ENCODE results near the gene STT3B. TPM values are rescaled to one million over a fixed set of nuclear protein-coding genes. Genes with fewer than 3 reads are reported as not detected.

STT3B gene
- total RNA-seq, 2 experiments from 2014 or later, result 113 to 115 TPM

DNA sequence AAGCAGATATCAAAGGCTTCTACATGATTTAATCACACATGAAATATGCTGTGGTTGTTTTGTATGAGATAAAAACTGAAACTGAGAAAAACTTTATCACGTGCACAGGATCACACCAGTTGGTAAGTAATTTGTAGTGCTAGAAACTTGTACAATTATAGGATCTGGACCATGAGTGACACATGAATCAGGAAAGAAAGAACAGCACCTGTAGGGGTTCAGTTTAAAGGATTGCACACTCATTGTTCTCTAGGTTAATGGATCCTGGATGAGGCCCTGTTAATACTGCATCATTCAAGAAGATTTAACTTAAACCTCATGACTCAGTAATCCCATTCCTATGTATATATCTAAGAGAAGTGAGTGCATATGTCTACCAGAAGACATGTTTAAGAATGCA, 87.9 kb downstream of the STT3B start:
- H3K27ac Mint-ChIP-seq, result no peak overlapping the region
- peaks cover 31% of the 10 kb centered on the region for H3K36me3 Mint-ChIP-seq
- peaks cover 21% of the 10 kb centered on the region for H3K4me1 Mint-ChIP-seq
- DNase-seq, result no peak
- H3K4me3 Mint-ChIP-seq, result no peak overlapping the region
- no peaks in the 10 kb centered on the region for H3K27me3 Mint-ChIP-seq
- no peaks in the 10 kb centered on the region for H3K9me3 Mint-ChIP-seq

DNA sequence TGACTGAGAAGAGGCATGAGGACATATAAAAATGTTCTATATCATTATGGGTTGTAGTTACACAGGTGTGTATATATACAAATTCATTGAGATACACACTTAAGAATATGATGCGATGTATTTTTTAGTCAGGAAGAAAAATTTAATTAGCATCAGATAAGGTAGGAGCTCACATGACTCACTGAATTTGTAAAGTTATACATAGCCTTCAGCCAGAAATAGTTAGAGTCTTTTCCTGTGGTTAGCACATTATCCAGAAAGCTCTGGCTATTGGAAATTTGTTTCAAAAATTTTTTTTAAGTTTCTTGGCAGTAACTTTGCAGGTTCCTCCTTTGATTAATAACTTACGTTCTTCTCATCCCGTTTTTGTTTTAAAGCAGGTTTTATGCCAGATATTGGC, 88.6 kb downstream of the STT3B start:
- Mint-ChIP-seq H3K9me3 (no peaks in the 10 kb centered on the region), H3K27ac (no peak overlapping the region), H3K4me3 (no peak overlapping the region), H3K27me3 (no peaks in the 10 kb centered on the region), H3K36me3 (peaks cover 35% of the 10 kb centered on the region), H3K4me1 (peaks cover 17% of the 10 kb centered on the region)
- no peak for DNase-seq

- peaks cover 45% of the 10 kb centered on the region for H3K36me3 Mint-ChIP-seq
- no peak overlapping the region for H3K27ac Mint-ChIP-seq
- no peaks in the 10 kb centered on the region for H3K27me3 Mint-ChIP-seq
- peaks cover 22% of the 10 kb centered on the region for H3K4me1 Mint-ChIP-seq
- no peaks in the 10 kb centered on the region for H3K9me3 Mint-ChIP-seq
- no peak for DNase-seq
- no peak overlapping the region for H3K4me3 Mint-ChIP-seq
These were observed 90.0 kb downstream of the STT3B start for GRCh38 chr3:31622636-31623288.

DNA sequence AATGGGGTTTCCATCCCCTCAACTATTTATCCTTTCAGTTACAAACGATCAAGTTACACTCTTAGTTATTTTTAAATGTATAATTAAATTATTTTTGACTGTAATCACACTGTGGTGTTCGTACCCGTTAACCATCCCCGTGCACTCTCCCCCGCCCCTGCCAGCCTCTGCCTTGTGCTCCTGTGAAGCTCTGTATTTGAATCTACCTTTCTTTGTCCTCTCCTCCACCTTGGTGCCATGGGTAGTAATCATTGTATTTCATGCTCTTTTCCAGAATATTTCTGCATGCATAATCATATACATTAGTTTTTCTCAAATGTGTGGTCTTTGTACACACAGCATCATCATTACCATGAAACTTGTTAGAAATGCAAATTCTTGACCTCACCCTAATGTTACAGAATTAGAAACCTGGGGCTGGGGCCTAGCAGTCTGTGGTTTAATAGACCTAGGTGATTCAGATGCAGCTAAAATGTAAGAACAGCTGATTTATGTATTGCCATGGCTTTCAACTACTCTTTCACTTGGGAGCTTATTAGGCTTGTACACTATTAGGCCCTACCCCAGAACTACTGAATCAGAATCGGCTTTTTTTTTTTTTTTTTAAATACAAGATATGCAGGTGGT, 91.5 kb downstream of the STT3B start:
- Mint-ChIP-seq H3K27ac (peak overlapping the region; percentile 40), H3K9me3 (no peaks in the 10 kb centered on the region), H3K4me3 (no peak overlapping the region), H3K36me3 (peaks cover 47% of the 10 kb centered on the region), H3K4me1 (peaks cover 26% of the 10 kb centered on the region), H3K27me3 (no peaks in the 10 kb centered on the region)
- DNase-seq, result no peak

GRCh38 chr3:31625358-31625757, 92.6 kb downstream of the STT3B start:
- H3K27ac Mint-ChIP-seq, result no peak overlapping the region
- H3K4me3 Mint-ChIP-seq, result no peak overlapping the region
- no peaks in the 10 kb centered on the region for H3K9me3 Mint-ChIP-seq
- DNase-seq, result no peak
- H3K27me3 Mint-ChIP-seq, result no peaks in the 10 kb centered on the region
- H3K4me1 Mint-ChIP-seq, result peaks cover 24% of the 10 kb centered on the region
- H3K36me3 Mint-ChIP-seq, result peaks cover 54% of the 10 kb centered on the region

DNA sequence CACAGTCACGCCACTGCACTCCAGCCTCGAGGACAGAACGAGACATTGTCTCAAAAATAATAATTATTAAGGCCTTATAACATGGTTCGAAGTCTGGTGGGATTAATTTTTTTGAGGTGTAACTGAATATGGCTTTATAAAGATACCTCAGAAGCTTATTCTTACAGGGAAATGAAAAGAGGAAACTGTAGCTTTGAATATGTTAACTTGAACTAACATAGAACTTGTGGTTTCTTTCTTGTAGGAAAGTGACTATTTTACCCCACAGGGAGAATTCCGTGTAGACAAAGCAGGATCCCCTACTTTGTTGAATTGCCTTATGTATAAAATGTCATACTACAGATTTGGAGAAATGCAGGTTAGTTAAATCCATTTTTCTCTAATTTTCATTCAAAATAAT, 96.3 kb downstream of the STT3B start:
- DNase-seq, result no peak
- Mint-ChIP-seq H3K4me3 (no peak overlapping the region), H3K27ac (no peak overlapping the region), H3K4me1 (peaks cover 18% of the 10 kb centered on the region), H3K9me3 (no peaks in the 10 kb centered on the region), H3K36me3 (peaks cover 66% of the 10 kb centered on the region), H3K27me3 (no peaks in the 10 kb centered on the region)

- H3K27me3 Mint-ChIP-seq, result no peaks in the 10 kb centered on the region
- H3K4me3 Mint-ChIP-seq, result no peak overlapping the region
- no peak for DNase-seq
- no peak overlapping the region for H3K27ac Mint-ChIP-seq
- no peaks in the 10 kb centered on the region for H3K9me3 Mint-ChIP-seq
- peaks cover 59% of the 10 kb centered on the region for H3K36me3 Mint-ChIP-seq
- peaks cover 42% of the 10 kb centered on the region for H3K4me1 Mint-ChIP-seq
These were observed 101.8 kb downstream of the STT3B start for GRCh38 chr3:31634476-31634875.

GRCh38 chr3:31635545-31635944, 102.8 kb downstream of the STT3B start:
- Mint-ChIP-seq H3K4me3 (peak overlapping the region; percentile 22), H3K27ac (peak overlapping the region; percentile 73), H3K4me1 (peaks cover 42% of the 10 kb centered on the region), H3K9me3 (no peaks in the 10 kb centered on the region), H3K27me3 (no peaks in the 10 kb centered on the region), H3K36me3 (peaks cover 48% of the 10 kb centered on the region)
- DNase-seq, result no peak

- DNase-seq, result no peak
- Mint-ChIP-seq H3K4me3 (peak overlapping the region; percentile 22), H3K27me3 (no peaks in the 10 kb centered on the region), H3K4me1 (peaks cover 42% of the 10 kb centered on the region), H3K27ac (peak overlapping the region; percentile 73), H3K9me3 (no peaks in the 10 kb centered on the region), H3K36me3 (peaks cover 43% of the 10 kb centered on the region)
These were observed 103.3 kb downstream of the STT3B start for GRCh38 chr3:31636049-31636448.

GRCh38 chr3:31636694-31637442, 104.1 kb downstream of the STT3B start:
- Mint-ChIP-seq H3K36me3 (peaks cover 39% of the 10 kb centered on the region), H3K9me3 (no peaks in the 10 kb centered on the region), H3K4me1 (peaks cover 43% of the 10 kb centered on the region), H3K27me3 (no peaks in the 10 kb centered on the region), H3K4me3 (peak overlapping the region; percentile 47), H3K27ac (peak overlapping the region; percentile 59)
- DNase-seq, result no peak

DNA sequence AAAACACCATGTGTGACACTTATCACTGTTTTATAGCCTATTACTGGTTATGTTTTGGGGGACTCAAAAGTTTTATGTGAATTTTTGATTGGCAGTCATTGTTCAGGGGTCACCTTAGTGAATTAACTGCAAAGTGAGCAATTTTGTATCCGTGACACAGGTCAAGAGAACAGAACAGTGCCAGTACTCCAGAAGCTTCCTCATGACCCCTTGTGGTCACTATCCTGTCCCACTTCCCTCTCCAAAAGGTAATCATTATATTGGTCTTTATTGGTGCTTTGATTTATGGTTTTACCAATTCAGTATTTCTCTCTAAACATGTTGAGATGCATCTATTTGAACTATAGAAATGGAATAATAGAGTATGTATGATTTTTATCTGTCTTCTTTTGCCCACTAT, 107.1 kb downstream of the STT3B start:
- Mint-ChIP-seq H3K4me3 (no peak overlapping the region), H3K27ac (no peak overlapping the region), H3K36me3 (peaks cover 34% of the 10 kb centered on the region), H3K9me3 (peaks cover 2% of the 10 kb centered on the region), H3K4me1 (peaks cover 32% of the 10 kb centered on the region), H3K27me3 (no peaks in the 10 kb centered on the region)
- no peak for DNase-seq

GRCh38 chr3:31645256-31645655, 112.5 kb downstream of the STT3B start:
- Mint-ChIP-seq H3K27me3 (no peaks in the 10 kb centered on the region), H3K36me3 (peaks cover 52% of the 10 kb centered on the region)

GRCh38 chr3:31648286-31648968, 115.7 kb downstream of the STT3B start:
- Mint-ChIP-seq H3K36me3 (peaks cover 62% of the 10 kb centered on the region), H3K4me3 (no peak overlapping the region), H3K27ac (peak overlapping the region; percentile 11), H3K9me3 (peaks cover 55% of the 10 kb centered on the region), H3K4me1 (no peaks in the 10 kb centered on the region), H3K27me3 (no peaks in the 10 kb centered on the region)
- DNase-seq, result no peak

More at GRCh38 chr3:31645256-31645655, 112.5 kb downstream of the STT3B start:
- H3K9me3 Mint-ChIP-seq, result peaks cover 30% of the 10 kb centered on the region
- H3K27ac Mint-ChIP-seq, result no peak overlapping the region
- no peak overlapping the region for H3K4me3 Mint-ChIP-seq
- peaks cover 2% of the 10 kb centered on the region for H3K4me1 Mint-ChIP-seq
- no peak for DNase-seq

GRCh38 chr3:31652296-31652695, 119.6 kb downstream of the STT3B start:
- Mint-ChIP-seq H3K36me3 (peaks cover 44% of the 10 kb centered on the region), H3K9me3 (peaks cover 82% of the 10 kb centered on the region), H3K4me3 (no peak overlapping the region), H3K27ac (no peak overlapping the region), H3K4me1 (no peaks in the 10 kb centered on the region), H3K27me3 (no peaks in the 10 kb centered on the region)
- DNase-seq, result no peak

- no peak overlapping the region for H3K4me3 Mint-ChIP-seq
- H3K27ac Mint-ChIP-seq, result no peak overlapping the region
- H3K4me1 Mint-ChIP-seq, result no peaks in the 10 kb centered on the region
- no peaks in the 10 kb centered on the region for H3K27me3 Mint-ChIP-seq
- peaks cover 36% of the 10 kb centered on the region for H3K36me3 Mint-ChIP-seq
- H3K9me3 Mint-ChIP-seq, result peaks cover 88% of the 10 kb centered on the region
- no peak for DNase-seq
These were observed 120.7 kb downstream of the STT3B start for GRCh38 chr3:31653464-31653863.
